GM10847 (cell line): ENCODE measurements around the gene LNX1.

Experiments
- POLR2A ChIP-seq: IDR thresholded peaks from 2 replicates; pipeline ENCODE4 v1.6.1; 2011; ENCODE audit not compliant: insufficient read length; ENCODE audit errors: extremely low read depth

Gene LNX1

GRCh38 chr4:53586121-53586816, 5.0 kb downstream of the LNX1 start:
- TF ChIP-seq POLR2A, result no peak

- no peak for TF ChIP-seq POLR2A
Measured at GRCh38 chr4:53584658-53585057, 6.6 kb downstream of the LNX1 start.

- no peak for TF ChIP-seq POLR2A
Measured at GRCh38 chr4:53583513-53583912, 7.8 kb downstream of the LNX1 start.

- no peak for TF ChIP-seq POLR2A
Measured at GRCh38 chr4:53582194-53582593, 9.1 kb downstream of the LNX1 start.

- no peak for TF ChIP-seq POLR2A
Measured at GRCh38 chr4:53580274-53580673, 11.0 kb downstream of the LNX1 start.

- no peak for TF ChIP-seq POLR2A
Measured at GRCh38 chr4:53579826-53580225, 11.5 kb downstream of the LNX1 start.

GRCh38 chr4:53576676-53577372, 14.5 kb downstream of the LNX1 start:
- TF ChIP-seq POLR2A, result no peak

- TF ChIP-seq POLR2A, result no peak
Measured at GRCh38 chr4:53576071-53576617, 15.1 kb downstream of the LNX1 start.

- TF ChIP-seq POLR2A, result no peak
Measured at GRCh38 chr4:53575552-53575951, 15.7 kb downstream of the LNX1 start.

GRCh38 chr4:53574528-53574927, 16.8 kb downstream of the LNX1 start:
- no peak for TF ChIP-seq POLR2A

GRCh38 chr4:53573696-53574095, 17.6 kb downstream of the LNX1 start:
- no peak for TF ChIP-seq POLR2A

GRCh38 chr4:53572600-53572994, 18.7 kb downstream of the LNX1 start:
- no peak for TF ChIP-seq POLR2A

GRCh38 chr4:53571936-53572599, 19.2 kb downstream of the LNX1 start:
- TF ChIP-seq POLR2A, result no peak

GRCh38 chr4:53563824-53564223, 27.5 kb downstream of the LNX1 start:
- TF ChIP-seq POLR2A, result no peak

GRCh38 chr4:53562409-53562808, 28.9 kb downstream of the LNX1 start:
- TF ChIP-seq POLR2A, result no peak

- no peak for TF ChIP-seq POLR2A
Measured at GRCh38 chr4:53559021-53559620, 32.2 kb downstream of the LNX1 start.
